Measurements from ENCODE around the gene PAQR7.

PAQR7 gene, protein sequence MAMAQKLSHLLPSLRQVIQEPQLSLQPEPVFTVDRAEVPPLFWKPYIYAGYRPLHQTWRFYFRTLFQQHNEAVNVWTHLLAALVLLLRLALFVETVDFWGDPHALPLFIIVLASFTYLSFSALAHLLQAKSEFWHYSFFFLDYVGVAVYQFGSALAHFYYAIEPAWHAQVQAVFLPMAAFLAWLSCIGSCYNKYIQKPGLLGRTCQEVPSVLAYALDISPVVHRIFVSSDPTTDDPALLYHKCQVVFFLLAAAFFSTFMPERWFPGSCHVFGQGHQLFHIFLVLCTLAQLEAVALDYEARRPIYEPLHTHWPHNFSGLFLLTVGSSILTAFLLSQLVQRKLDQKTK

DNA sequence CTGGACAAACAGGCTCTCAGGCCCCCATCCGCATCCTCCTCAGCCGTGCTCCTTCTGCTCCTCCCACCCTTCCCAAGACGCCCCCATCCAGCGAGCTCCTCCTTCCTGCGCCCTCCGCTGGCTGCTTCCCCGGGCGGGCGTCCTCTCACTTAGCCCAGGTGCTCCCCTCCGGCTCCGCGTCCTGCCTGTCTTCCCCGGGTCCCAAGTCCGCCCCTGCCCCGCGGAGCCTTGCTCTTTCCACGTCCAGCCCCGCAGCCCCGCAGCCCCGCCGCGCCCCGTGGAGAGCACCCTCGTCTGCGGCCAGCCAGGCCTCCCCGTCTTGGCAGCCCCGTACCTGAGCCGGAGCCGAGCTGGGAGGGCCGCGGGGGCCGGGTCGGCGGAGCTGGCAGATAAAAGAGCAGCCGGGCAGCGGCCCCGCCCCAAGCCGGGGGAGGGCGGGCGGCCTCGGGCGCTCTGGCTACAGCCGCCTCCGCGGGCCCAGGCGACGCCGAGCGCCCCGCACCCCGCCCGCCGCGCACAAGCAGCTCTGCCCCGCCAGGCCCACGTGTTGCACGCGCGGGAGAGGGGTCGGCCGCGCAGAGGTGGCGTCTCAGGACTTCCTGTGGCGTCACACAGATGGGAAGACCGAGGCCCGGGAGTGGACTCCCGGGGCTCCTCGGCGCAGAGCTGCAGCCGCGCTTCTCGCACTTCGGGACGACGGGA is at the start of gene PAQR7:
PAQR7 (minus strand) TSS at position 555 of the 702 bp plus-strand sequence. CDS start 11,869 bp downstream, outside the sequence.
- Histone ChIP-seq H3K4me1 (ENCODE audit: insufficient read depth, low read length) (peaks cover 32% of the 10 kb centered on the region), H3K9me3 (ENCODE audit: low read length) (no peaks in the 10 kb centered on the region), H3K27ac (ENCODE audit: low read depth, low read length) (peak within 1 kb of the TSS; percentile 73), H3K36me3 (ENCODE audit: insufficient read depth, low read length) (peaks cover 3% of the 10 kb centered on the region), H3K9ac (ENCODE audit: low read length) (peak within 1 kb of the TSS; percentile 50), H3K27me3 (ENCODE audit: control insufficient read depth in 1 of 2, insufficient read depth in 2 of 2, low read length in 2 of 2) (no peaks in the 10 kb centered on the region), H3K4me3 (ENCODE audit: low read depth in 1 of 2, low read length in 2 of 2) (peak within 1 kb of the TSS; percentile 75 to 80)

DNA sequence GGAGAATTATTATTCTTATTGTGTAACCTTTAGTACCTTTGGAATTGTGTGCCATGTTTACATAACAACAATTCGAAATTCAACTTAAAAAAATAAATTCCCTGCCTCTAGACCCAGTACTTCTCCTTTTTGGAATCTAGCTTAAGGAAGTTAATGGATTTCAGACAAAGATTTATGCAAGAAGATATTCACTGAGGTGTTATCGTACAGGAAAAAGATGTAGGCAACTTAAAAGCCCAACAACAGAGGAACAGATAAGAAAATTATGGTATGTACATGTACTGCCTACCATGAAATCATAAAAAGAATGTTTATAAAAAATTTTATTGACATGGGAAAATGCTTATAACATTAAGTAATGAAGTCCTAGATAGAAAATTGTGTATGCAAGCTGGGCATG is 48.9 kb upstream of the PAQR7 start:
- Histone ChIP-seq H3K36me3 (ENCODE audit: insufficient read depth, low read length) (no peaks in the 10 kb centered on the region), H3K4me3 (ENCODE audit: low read depth in 1 of 2, low read length in 2 of 2) (no peak overlapping the region), H3K27me3 (ENCODE audit: control insufficient read depth in 1 of 2, insufficient read depth in 2 of 2, low read length in 2 of 2) (peaks cover 5 to 10% of the 10 kb centered on the region in 2 donors), H3K27ac (ENCODE audit: low read depth, low read length) (no peak overlapping the region), H3K9ac (ENCODE audit: low read length) (no peak overlapping the region), H3K4me1 (ENCODE audit: insufficient read depth, low read length) (peaks cover 15% of the 10 kb centered on the region), H3K9me3 (ENCODE audit: low read length) (no peaks in the 10 kb centered on the region)

DNA sequence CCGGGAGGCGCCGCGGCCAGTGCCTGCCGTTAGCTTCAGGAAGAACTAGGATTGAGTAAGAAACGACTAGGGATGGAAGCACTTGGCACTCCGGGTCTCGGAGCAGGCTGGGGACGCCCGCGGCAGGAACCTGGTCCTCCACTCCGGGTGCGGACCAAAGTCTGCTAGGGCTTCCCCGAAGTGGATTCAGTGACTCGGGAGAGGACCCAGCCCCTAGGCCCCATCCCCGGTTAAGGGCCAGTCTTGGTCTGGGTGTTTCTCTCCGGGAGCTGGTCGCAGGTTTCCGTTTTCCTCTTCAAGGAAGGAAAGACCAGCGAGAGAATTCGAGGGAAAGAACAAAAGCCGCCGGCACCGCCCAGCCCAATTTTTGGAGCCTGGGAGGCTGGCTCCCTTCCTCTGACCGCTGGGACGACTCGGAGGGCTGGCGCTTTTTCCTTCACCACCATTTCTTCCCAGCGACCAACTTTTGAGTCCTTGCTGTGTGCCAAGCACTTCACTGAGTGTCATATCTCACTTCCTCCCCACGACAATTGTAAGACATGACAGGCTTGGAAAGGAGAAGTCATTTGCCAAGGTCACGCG is 47.6 kb upstream of the PAQR7 start:
- Histone ChIP-seq H3K4me1 (ENCODE audit: insufficient read depth, low read length) (peaks cover 15% of the 10 kb centered on the region), H3K4me3 (ENCODE audit: low read depth in 1 of 2, low read length in 2 of 2) (peak overlapping the region; percentile 49 to 55), H3K9me3 (ENCODE audit: low read length) (no peaks in the 10 kb centered on the region), H3K27ac (ENCODE audit: low read depth, low read length) (peak overlapping the region; percentile 35), H3K9ac (ENCODE audit: low read length) (no peak overlapping the region), H3K36me3 (ENCODE audit: insufficient read depth, low read length) (no peaks in the 10 kb centered on the region), H3K27me3 (ENCODE audit: control insufficient read depth in 1 of 2, insufficient read depth in 2 of 2, low read length in 2 of 2) (peaks cover 5 to 10% of the 10 kb centered on the region in 2 donors)

DNA sequence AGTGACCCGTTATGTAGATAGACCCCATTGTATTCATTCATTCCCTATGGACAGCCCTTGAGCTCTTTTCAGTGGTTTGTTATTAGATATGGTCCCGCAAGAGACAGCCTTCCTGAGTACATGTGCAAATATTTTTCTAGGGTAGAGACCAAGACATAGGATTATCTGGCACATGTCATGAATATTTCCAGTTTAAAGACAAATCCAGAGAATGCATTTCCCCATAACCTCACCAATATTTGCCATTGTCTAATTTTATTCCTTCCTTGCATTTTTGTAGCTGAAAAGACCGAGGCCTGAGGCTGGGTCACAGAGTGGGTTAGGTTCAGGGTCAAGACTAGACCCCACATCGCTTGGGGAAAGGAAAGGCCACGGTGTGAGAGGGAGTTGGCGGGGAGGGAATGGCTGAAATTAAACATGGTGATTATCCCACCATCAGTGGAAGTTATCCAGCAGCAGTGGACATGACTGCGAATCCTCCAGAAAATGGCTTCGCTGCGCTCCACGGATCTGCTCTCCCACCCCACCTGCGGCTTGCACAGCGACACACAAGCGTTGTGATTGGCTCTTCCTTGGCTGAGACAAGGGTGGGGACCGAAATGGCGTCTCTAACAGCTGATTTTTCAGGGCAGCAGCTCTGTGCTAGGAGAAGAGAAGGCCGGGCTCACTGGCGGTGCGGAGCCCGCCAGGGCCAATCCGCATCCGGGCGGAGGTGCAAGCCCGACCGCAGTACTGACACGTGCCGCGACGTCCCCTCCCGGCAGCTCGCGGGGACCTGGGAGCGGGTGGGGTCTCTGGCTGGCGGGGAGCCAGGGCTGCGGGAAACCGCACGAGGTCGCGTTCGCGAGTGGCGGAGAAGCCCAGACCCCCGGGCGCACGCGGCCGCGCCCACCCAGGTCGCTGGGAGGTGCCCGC is 46.8 kb upstream of the PAQR7 start:
- Histone ChIP-seq H3K27me3 (ENCODE audit: control insufficient read depth in 1 of 2, insufficient read depth in 2 of 2, low read length in 2 of 2) (peaks cover 5 to 10% of the 10 kb centered on the region in 2 donors), H3K9me3 (ENCODE audit: low read length) (no peaks in the 10 kb centered on the region), H3K4me1 (ENCODE audit: insufficient read depth, low read length) (peaks cover 15% of the 10 kb centered on the region), H3K9ac (ENCODE audit: low read length) (no peak overlapping the region), H3K4me3 (ENCODE audit: low read depth in 1 of 2, low read length in 2 of 2) (peak overlapping the region; percentile 49 to 55), H3K27ac (ENCODE audit: low read depth, low read length) (no peak overlapping the region), H3K36me3 (ENCODE audit: insufficient read depth, low read length) (no peaks in the 10 kb centered on the region)

DNA sequence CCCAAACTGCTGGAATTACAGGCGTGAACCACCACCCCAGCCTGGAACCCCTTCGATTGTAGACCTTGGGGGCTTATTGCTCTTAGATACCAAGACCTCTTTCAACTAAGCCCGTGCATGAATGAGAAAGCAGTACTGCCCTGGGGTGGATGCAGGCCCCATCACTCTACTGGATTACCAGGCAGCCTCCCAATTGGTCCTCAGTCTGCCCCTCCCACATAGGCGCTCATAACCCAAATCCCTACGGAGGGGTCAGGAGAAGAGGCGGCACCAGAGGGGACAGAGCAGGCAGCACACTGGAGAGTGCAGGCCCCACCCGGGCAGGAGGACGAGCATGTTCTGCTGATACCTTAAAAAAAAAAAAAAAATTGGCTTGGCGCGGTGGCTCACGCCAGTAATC is 43.1 kb upstream of the PAQR7 start:
- H3K36me3 ChIP-seq (ENCODE audit: insufficient read depth, low read length), result no peaks in the 10 kb centered on the region
- H3K9ac ChIP-seq (ENCODE audit: low read length), result no peak overlapping the region
- H3K4me1 ChIP-seq (ENCODE audit: insufficient read depth, low read length), result peaks cover 15% of the 10 kb centered on the region
- H3K27me3 ChIP-seq (ENCODE audit: control insufficient read depth in 1 of 2, insufficient read depth in 2 of 2, low read length in 2 of 2), result peaks cover 2 to 5% of the 10 kb centered on the region in 2 donors
- no peak overlapping the region for H3K4me3 ChIP-seq (ENCODE audit: low read depth in 1 of 2, low read length in 2 of 2)
- H3K27ac ChIP-seq (ENCODE audit: low read depth, low read length), result no peak overlapping the region
- no peaks in the 10 kb centered on the region for H3K9me3 ChIP-seq (ENCODE audit: low read length)

DNA sequence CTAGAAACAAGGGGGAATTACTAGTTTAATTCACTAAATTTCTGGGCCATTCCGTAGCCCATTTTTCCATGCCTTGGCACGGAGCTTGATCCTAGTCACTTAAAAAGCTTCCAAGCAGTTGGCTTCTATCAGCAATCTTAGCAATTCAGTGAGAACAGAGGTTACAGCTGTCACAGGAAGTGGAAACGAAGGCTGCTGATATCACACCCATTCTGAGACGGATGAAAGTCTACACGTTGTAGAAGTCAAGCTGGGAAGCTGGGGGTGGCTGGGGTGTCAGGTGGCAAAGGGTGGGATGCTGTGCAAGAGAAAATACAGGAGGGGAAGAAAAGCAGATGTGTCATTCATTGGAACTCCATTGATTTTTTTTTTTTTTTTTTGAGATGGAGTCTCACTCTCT is 42.5 kb upstream of the PAQR7 start:
- no peak overlapping the region for H3K9ac ChIP-seq (ENCODE audit: low read length)
- peaks cover 12% of the 10 kb centered on the region for H3K4me1 ChIP-seq (ENCODE audit: insufficient read depth, low read length)
- no peaks in the 10 kb centered on the region for H3K9me3 ChIP-seq (ENCODE audit: low read length)
- H3K4me3 ChIP-seq (ENCODE audit: low read depth in 1 of 2, low read length in 2 of 2), result no peak overlapping the region
- H3K27ac ChIP-seq (ENCODE audit: low read depth, low read length), result no peak overlapping the region
- peaks cover 0 to 5% of the 10 kb centered on the region in 2 donors for H3K27me3 ChIP-seq (ENCODE audit: control insufficient read depth in 1 of 2, insufficient read depth in 2 of 2, low read length in 2 of 2)
- H3K36me3 ChIP-seq (ENCODE audit: insufficient read depth, low read length), result no peaks in the 10 kb centered on the region

- H3K9ac ChIP-seq (ENCODE audit: low read length), result no peak overlapping the region
- no peaks in the 10 kb centered on the region for H3K36me3 ChIP-seq (ENCODE audit: insufficient read depth, low read length)
- H3K4me3 ChIP-seq (ENCODE audit: low read depth in 1 of 2, low read length in 2 of 2), result no peak overlapping the region
- H3K27me3 ChIP-seq (ENCODE audit: control insufficient read depth in 1 of 2, insufficient read depth in 2 of 2, low read length in 2 of 2), result no peaks in the 10 kb centered on the region
- no peaks in the 10 kb centered on the region for H3K4me1 ChIP-seq (ENCODE audit: insufficient read depth, low read length)
- H3K27ac ChIP-seq (ENCODE audit: low read depth, low read length), result no peak overlapping the region
- no peaks in the 10 kb centered on the region for H3K9me3 ChIP-seq (ENCODE audit: low read length)
Observed at GRCh38 chr1:25916460-25916859, 41.0 kb upstream of the PAQR7 start.

- H3K27me3 ChIP-seq (ENCODE audit: control insufficient read depth in 1 of 2, insufficient read depth in 2 of 2, low read length in 2 of 2), result no peaks in the 10 kb centered on the region
- H3K4me3 ChIP-seq (ENCODE audit: low read depth in 1 of 2, low read length in 2 of 2), result no peak overlapping the region
- no peak overlapping the region for H3K27ac ChIP-seq (ENCODE audit: low read depth, low read length)
- no peaks in the 10 kb centered on the region for H3K9me3 ChIP-seq (ENCODE audit: low read length)
- H3K4me1 ChIP-seq (ENCODE audit: insufficient read depth, low read length), result no peaks in the 10 kb centered on the region
- no peak overlapping the region for H3K9ac ChIP-seq (ENCODE audit: low read length)
- H3K36me3 ChIP-seq (ENCODE audit: insufficient read depth, low read length), result no peaks in the 10 kb centered on the region
Observed at GRCh38 chr1:25914074-25914995, 38.8 kb upstream of the PAQR7 start.

- Histone ChIP-seq H3K4me3 (ENCODE audit: low read depth in 1 of 2, low read length in 2 of 2) (no peak overlapping the region), H3K4me1 (ENCODE audit: insufficient read depth, low read length) (no peaks in the 10 kb centered on the region), H3K27me3 (ENCODE audit: control insufficient read depth in 1 of 2, insufficient read depth in 2 of 2, low read length in 2 of 2) (no peaks in the 10 kb centered on the region), H3K9me3 (ENCODE audit: low read length) (no peaks in the 10 kb centered on the region), H3K27ac (ENCODE audit: low read depth, low read length) (no peak overlapping the region), H3K36me3 (ENCODE audit: insufficient read depth, low read length) (no peaks in the 10 kb centered on the region), H3K9ac (ENCODE audit: low read length) (no peak overlapping the region)
Observed at GRCh38 chr1:25913206-25913605, 37.7 kb upstream of the PAQR7 start.

DNA sequence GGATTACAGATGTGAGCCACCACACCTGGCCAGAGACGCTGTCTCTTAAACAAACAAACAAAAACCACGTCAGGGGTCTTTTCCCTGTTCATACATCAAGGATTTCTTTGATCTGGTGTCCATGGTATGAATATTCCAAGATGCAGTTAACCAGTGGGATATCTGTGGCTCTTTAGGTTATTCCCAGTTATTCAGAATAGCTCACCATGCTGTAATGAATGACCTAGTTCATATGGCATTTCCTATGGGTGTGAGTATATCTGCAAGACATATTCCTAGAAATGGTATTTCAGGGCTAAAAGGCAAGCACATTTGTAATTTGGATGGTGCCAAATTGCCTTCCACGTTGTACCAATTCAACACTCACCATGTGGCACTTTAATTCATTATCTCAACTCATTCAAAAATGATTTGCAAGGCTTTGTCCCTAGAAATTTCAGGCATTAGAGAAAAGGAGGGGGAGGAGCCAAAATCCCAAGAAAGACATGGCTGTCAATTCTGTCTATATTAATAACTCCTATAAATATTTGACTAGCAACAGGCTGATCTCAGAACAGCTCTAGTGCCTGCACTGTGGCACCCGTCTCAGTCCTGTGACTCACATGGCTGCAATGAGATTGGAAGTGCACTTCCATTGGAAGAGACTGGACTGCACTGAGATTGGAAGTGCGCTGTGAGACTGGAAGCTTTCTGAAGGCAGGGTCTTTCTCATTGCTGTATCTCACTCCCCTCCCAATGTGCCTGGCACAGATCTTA is 36.7 kb upstream of the PAQR7 start:
- Histone ChIP-seq H3K36me3 (ENCODE audit: insufficient read depth, low read length) (no peaks in the 10 kb centered on the region), H3K27me3 (ENCODE audit: control insufficient read depth in 1 of 2, insufficient read depth in 2 of 2, low read length in 2 of 2) (no peaks in the 10 kb centered on the region), H3K9ac (ENCODE audit: low read length) (no peak overlapping the region), H3K27ac (ENCODE audit: low read depth, low read length) (no peak overlapping the region), H3K9me3 (ENCODE audit: low read length) (no peaks in the 10 kb centered on the region), H3K4me1 (ENCODE audit: insufficient read depth, low read length) (no peaks in the 10 kb centered on the region), H3K4me3 (ENCODE audit: low read depth in 1 of 2, low read length in 2 of 2) (no peak overlapping the region)
